GM19463 (cell line): ENCODE results near the gene EVX1.

Experiments
- ATAC-seq: cut with Tn5 transposase; IDR thresholded peaks from one replicate; pipeline ENCODE4 v1.9.1; 2021; ENCODE audit warnings: mild to moderate bottlenecking, moderate library complexity; ENCODE audit not compliant: unreplicated experiment

EVX1 gene

DNA sequence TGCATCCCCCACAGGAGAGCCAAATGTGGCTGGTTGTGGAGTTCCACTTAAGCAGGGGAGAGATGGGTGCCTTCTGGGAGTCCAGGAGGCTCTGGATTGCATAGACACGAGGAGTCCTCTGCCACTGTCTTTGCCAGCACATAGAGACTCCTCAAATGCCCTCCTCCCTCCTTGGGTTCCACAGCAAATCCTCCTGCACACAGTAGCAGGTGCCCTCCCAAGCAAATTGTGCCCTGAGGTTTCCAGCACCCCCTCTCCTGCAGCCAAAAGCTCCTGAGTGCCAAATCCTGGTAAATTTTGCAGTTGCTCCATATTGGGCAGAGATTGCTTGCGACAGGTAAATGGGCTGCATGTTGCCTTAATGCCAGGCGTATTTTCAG, 5.8 kb downstream of the EVX1 start:
- ATAC-seq, result no peak

DNA sequence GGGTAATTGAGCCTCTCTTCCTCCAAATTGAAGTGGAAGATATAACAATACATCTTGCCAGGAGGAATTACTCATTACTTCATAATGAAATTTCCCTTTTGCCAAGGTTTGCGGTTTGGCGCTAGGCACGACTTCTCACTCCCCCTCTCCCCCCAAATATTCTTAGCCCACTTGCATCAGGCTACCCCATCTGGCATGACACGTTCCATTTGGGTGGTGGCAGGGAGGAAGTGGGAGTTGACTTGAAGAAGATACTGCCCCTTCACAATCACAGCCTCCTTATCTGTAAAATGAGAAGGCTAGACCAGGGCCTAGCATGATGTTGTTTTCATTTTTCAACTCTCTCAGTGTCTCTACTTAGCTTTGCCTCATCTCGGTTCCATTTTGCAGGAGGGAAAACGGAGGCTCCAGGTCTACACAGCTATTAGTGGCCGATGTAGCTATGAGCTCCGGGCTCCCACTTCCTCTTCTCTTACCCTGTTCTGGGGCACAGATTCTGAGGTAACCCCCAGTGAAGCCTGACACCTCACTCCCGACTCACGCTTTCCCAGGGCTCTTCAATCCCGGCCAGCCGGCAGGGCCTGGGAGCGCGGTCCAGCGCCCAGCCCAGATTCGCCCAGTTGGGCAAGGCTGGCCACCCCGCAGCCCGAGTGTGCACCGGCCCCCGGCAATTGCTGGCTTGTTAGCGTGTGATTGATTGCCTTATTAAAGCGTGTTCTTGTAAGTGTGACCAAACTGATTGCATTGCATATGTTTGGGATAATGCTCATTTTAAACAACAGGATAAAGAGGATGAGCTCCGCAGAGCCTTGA, 6.5 kb downstream of the EVX1 start:
- ATAC-seq, result no peak

DNA sequence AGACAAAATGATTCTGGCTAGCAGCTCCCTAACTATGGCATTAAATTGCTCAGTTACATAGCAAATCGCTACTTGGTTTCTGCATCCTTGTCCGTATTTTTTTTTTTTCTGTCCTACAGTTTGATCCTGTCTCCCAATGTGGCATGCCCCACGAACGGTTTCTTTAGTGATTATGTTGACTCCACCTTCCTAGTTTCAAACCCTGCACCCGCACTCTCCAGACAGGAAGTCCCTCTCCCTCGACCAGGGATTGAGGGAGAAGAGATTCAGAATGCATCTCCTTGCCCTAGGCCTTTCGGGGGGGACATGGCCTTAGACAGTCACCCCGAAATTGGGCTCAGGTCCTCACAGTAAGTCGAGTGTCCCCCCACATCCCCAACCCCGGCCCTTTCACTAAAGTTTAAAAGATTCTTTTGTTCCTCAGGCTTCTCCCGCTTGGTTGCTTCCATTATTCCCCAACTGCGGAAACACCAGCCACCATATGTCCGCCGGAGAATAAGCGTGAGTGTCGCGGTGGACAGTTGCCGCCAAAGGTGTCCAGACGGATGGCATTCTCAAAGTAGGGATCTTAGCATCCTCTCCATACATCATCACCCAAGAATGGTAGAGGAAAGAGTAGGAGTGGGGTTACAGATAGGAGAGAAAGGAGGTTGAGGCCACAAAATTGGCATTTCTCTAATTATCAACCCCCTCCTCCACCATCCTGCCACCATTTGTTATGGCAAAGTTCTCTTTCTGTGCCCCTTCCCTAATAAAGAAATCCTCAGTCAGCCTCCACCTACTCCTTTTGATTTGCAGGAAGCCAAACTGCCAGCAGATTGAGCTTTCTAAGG, 7.3 kb downstream of the EVX1 start:
- no peak for ATAC-seq

DNA sequence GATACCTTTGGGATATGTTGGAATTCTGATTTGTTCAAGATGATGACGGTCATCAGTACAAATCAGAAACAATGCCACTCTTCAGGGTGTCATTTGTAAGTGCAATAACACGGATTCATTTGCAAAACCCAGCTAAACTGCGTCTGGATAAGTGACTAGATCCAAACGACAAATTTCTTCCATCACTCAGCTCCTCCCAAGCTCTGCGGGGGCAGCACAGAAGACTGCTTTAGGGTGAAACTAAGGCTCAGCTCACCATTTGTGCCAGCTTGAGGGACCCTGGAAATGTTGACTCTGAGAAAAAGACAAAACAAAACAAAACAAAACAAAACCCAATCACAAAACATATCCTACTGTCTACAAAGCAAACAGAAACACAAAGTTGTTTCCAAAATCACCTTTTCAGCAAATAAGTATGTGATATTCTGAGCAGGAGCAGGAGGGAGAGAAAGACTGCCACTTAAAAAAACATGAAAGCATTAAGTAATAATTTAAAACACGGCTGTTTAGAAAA, 8.0 kb downstream of the EVX1 start:
- no peak for ATAC-seq

DNA sequence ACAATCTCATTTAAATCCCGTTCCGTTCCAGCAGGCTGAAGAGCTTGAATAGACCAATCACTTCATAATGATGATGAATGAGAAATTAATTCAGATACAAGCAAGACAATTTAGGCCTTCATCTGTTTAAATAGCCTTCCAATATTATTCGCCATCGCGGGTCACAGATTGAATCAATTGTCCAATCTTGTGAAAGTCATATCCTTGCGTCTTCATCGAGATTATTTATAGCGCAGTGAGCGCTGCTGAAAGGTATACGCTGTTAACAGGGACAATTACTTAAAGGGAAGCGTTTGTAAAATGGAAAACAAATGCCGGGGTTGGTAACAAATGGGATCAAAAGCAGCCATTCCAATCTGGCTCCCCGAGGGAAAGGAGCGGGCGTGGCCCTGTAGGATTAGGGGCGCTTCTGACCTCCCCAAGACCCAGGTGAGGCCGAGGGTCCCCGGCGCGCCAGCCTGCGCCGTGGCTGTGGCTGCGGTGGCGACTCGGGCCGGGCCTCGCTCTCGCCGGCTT, 8.6 kb downstream of the EVX1 start:
- ATAC-seq, result no peak

DNA sequence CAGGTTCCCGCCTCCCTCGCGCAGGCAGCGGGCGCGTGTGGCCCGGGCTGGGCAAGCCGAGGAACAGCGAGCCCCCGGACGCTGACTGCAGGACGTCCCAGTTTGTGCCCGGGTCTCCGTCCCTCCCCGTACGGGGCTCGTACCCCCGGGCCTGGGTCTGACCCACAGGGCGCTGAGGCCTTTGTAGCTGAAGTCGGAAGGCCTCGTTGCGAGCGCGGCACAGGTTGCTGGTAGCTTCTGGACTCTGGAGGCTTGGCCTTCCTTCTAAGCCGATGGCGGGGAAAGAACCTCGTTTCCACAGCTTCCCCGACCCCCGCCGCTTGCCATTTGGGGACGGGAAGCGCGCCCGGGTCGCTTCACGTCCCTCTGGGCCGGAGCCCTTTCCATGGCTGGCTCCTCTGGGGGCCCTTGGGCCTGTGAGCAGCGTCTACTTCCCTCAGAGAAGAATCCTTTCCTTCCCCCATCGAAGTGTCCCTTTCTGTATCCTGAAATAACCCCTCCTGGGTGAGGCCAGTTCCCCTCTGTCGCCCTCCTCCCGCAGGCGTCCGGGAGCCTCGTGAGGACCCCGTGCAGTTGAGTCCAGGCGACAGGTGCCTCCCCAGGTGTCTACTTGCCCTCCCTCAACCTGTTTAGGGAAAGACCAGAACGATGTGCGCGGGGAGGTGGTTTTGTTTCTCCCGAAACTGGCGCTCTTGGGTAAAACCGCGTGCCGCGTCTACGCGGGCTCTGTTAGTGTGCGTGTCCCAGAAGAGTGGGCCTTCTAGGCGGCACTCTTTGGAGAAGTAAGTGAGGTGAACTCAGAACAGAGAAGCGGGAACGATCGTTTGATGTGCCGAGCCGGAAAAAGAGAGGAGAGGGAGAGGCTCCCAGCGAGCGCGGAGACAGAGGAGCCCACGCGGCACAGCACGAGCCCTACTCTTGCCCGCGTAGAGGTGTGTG, 9.3 kb downstream of the EVX1 start:
- no peak for ATAC-seq

DNA sequence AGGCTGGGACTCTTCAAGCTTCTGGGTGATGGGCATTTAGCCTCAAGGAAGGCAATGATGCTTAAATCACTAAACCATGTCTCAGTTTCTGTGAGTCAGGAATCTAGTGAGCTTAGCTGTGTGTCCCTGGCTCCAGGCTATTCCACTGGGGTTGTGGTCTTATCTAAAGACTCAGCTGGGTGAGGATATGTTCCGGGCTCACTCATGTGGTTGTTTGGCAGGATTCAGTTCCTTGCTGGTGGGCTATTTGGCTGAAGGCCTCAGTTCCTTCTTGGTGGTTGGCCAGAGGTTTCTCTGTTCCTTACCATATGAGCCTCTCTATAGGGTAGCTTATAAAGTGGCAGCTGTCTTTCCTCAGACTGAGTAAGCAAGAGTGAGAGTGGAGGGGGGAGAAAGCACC, 12.0 kb downstream of the EVX1 start:
- ATAC-seq, result no peak

DNA sequence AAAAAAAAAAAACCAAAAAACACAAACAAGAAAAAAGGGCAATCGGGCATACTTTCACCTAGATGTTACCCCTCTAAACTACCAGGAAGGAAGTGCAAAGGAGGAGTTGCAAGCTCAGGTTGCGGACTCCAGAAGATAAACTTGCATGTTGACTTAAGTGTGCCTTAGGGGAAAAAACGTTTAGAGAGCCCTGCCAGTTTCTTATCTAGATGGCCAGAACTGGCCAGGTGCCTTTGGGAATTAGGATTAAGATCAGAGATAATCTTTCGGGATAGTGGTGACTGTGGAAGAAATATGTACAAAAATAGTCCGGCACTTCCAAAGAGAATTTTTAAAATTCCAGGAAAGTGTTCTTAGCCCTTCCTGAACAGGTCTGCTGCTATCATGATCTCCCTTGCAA, 17.6 kb downstream of the EVX1 start:
- no peak for ATAC-seq

DNA sequence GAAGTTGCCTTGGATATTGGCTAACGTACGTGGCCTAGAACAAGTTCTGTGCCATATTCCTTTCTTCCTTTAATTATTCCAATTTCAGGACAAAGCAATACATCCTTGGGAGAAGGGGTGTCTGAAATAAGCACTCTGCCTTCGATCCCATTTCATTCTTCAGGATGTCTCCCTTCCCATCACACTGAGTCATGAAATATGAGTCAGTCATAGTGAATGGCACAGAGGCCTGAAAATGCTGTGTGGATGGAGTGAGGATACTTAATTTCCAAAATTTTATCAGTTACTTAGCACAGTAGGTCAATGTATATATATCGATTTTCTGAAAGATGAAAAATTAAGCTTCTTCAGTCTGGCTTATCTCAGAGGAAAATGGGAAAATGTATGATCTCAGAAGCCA, 19.5 kb downstream of the EVX1 start:
- no peak for ATAC-seq

DNA sequence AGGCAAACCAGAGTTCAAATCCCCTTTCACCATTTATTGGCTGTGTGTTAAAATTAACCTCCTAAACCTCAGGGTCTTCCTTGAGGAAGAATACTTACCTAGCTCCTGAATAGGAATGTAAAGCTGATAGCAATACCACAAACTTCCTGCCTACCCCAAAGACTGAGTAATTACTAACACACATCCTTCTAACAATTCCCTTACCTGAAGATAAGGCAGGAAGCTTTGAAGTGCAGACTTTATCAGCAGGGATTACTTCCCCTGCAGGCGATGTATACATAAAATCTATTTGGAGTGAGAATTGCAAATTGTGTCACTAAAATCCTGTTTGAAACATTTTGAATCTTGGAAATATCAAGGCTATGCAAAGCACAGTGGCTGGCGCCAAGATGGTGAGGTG, 21.2 kb downstream of the EVX1 start:
- ATAC-seq, result no peak

DNA sequence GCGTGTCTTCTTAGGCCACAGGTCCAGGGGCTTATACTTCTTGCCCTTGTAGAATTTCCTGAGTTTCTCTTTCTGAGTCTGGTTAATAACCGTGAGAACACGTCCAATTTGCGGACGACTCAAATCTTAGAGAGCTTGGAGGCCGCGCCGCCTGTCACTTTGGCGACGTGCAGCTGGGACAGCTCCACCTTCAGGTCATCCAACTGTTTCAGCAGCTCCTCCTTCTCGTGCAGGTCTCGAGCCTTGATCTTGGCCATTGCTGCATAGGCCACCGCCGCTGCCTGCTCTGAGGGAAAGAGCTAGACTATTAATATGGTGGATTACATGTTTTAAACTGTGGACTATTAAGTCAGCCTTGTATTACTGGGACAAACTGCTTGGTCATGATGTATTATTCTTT, 26.9 kb downstream of the EVX1 start:
- ATAC-seq, result no peak

DNA sequence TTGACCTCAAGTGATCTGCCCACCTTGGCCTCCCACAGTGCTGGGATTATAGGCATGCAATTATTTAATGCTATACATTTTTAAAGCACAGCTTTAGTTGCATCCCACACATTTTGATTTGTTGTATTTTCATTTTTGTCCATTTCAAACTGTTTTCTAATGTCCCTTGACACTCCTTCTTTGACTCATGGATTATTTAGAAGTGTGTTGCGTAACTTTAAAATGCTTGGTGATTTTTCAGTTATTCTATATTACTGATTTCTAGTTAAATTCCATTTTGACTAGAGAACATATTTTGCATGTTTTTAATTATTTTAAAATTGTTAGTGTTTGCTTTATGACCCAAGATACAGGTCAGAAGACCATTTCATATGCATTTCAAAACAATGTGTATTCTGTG, 28.8 kb downstream of the EVX1 start:
- ATAC-seq, result no peak

DNA sequence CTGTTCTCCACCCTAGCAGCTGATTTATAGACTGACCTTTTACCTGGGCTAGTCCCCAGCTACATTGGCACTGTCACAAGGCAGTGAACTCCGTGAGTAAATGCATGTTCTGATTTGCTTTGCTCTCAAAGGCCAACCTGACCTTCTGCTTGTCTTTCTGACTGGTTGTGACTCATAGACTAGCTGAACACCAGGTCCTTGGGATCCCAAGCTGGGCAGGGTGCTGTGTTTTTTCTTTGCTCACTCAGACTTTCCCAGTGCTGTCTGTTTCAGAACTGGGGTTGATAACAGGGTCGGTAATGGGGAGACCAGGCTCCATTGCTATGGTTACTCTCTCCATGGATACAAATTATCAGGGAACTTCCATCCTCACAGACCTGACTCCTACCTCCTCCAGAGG, 35.0 kb downstream of the EVX1 start:
- ATAC-seq, result no peak

DNA sequence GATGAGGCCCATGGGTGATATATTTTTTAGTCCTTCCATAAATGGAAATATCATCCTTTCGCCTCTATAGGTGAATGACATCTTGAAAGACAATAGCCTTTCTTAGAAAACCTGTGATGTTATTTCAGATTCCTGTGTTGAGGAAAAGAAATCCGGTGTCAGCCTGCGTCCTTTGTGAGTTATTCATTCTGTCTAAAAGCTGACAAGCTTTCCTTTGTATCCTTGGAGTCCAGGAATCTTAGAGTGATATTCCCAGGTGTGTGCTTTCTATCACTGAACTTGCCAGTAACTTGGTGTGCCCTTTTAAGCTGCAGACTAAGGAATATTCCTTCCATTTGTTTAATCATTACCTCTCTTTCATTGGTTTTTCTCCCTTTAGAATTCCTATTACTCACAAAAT, 41.0 kb downstream of the EVX1 start:
- ATAC-seq, result no peak

DNA sequence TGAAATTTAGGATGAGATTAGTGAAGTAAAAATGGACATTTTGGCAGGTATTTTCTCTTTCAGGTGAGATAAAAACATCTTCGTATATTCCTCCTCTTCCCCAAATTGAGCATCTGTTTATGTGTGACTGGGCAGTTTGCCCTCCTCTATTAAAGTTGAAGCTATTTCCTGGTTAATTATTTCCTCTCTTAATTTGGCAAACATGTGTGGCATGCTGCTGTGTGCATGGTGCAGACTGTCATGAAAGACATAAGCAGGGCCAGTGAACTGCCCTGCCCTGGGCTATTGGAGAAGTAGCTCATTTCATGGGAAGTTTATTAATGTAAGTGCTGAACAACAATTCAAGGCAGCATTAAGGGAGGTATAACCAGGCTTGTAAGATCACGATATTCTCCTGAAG, 52.6 kb downstream of the EVX1 start:
- ATAC-seq, result no peak

DNA sequence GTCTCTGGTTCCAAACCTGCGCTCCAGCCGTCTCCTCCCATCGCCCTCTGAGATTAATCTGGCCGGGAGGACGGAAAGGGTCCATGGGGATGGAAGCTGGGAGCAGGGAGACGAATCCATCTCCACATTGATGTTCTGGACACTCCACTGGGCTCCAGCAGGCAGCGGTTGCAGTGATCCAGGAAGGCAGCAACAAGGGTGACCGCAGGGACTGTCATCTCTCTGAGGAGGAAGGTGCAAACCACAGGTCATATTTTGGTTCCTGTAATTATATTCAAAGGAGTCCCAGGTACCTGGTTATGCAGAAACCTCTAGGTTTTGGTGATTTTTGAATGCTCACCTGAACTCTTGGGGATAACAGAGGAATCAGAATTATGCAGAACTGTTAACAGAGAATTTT, 54.8 kb downstream of the EVX1 start:
- ATAC-seq, result no peak
